Adipocyte (in vitro differentiated cells): ENCODE measurements around the gene HIVEP3.

Source experiments
- DNase-seq: peaks from one replicate; pipeline ENCODE4 v3.0.0-alpha.2; 2015; ENCODE audit warnings: low read depth
- H3K27me3 ChIP-seq: replicated peaks from 2 replicates; pipeline ENCODE4 v1.7.0; 2013; ENCODE audit warnings: mild to moderate bottlenecking, low read length, moderate library complexity; ENCODE audit not compliant: control insufficient read depth, insufficient read depth
- H3K36me3 ChIP-seq: 2 replicates; pipeline ENCODE4 v1.7.0; 2013; ENCODE audit warnings: low read length, mild to moderate bottlenecking, moderate library complexity; ENCODE audit not compliant: control insufficient read depth, insufficient read depth, severe bottlenecking
- H3K4me1 ChIP-seq: 2 replicates; pipeline ENCODE4 v1.7.0; 2013; ENCODE audit warnings: mild to moderate bottlenecking, low read length, moderate library complexity; ENCODE audit not compliant: control insufficient read depth, insufficient read depth
- H3K4me3 ChIP-seq: 2 replicates; pipeline ENCODE4 v1.7.0; 2013; ENCODE audit warnings: mild to moderate bottlenecking, low read length, moderate library complexity
- H3K9ac ChIP-seq: 2 replicates; pipeline ENCODE4 v1.7.0; 2013; ENCODE audit warnings: mild to moderate bottlenecking, low read length, moderate library complexity
- H3K9me3 ChIP-seq: 2 replicates; pipeline ENCODE4 v1.7.0; 2013; ENCODE audit warnings: mild to moderate bottlenecking, low read length, moderate library complexity; ENCODE audit not compliant: control insufficient read depth

HIVEP3 gene

DNA sequence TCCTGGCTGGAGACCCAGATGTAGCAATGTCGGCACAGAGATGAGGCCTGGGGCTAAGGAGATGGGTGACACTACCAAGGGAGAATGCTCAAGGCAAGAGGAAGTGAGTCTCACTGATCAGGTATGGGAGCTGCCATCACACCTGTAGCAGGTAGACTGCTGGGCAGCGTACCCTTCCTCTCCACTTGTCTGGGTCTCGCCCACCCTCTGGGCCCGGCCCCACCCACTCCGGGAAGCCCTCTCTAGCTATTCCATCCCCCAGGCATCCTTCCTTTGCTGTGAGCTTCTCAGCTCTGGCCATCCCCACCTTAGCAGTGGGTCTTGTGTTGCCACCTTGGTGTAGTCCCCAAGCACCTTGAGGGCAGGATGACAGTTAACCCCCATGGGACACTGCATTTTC is 346.5 kb downstream of the HIVEP3 start:
- Histone ChIP-seq H3K9ac (no peak overlapping the region), H3K4me3 (no peak overlapping the region), H3K27me3 (no peaks in the 10 kb centered on the region), H3K36me3 (no peaks in the 10 kb centered on the region), H3K9me3 (no peaks in the 10 kb centered on the region), H3K4me1 (peaks cover 22% of the 10 kb centered on the region)
- DNase-seq: no peak

DNA sequence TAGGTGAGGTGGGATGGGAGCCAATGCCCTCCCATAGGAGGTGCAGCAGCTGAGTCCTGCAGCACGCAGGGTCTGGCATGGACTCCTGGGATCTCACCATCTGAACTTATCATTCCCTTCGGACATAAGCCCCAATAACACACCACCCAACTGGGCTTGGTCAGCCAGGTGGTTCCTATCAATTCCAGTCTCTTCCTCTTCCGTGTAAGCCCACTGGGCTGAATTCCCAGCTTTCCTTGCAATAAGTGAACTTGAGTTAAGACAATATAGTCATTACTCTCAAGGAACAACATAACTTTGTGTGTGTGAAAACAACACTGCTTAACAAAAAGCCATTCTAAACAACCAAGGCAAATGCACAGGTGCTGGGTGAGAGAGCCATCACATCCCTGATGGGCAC is 347.7 kb downstream of the HIVEP3 start:
- H3K9me3 ChIP-seq: no peaks in the 10 kb centered on the region
- H3K36me3 ChIP-seq: no peaks in the 10 kb centered on the region
- H3K9ac ChIP-seq: no peak overlapping the region
- H3K4me1 ChIP-seq: peaks cover 19% of the 10 kb centered on the region
- H3K27me3 ChIP-seq: peaks cover 5% of the 10 kb centered on the region
- no peak for DNase-seq
- no peak overlapping the region for H3K4me3 ChIP-seq

DNA sequence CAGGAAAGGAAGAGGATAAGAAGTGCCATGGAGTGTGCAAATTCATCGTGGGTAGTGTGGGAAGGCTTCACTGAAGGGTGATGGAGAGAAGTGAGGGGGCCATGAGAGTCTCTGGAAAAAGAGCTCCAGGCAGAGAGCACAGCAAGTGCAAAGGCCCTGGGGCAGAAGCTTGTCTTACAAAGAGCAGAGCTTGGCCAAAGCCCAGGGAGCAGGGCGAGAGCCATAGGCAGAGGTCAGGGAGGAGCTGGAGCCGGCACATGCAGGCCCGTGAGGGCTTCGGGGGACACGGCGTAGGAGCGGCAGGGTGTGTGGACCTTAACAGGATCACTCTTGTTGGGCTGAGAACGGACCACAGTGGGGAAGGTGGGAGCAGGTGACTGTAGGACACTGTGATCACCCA is 350.5 kb downstream of the HIVEP3 start:
- peaks cover 5% of the 10 kb centered on the region for H3K4me1 ChIP-seq

DNA sequence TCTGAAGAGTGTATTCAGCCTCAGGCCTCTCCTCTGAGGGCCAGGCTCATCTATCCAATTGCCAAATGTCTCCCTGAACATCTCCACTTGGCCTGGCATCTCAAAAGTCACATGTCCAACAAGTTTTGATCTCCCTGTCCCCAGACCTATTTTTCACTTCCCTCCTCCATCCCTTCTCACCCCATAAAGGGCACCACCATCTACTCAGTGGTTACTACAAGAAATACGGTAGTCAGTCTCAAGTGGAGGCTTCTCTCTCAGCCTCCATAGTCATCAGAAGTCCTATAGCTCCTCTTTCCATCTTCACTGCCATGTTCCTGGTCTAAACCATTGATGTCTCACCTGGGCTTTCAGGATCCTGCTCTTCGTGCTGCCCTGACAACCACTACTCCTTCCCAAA is 351.8 kb downstream of the HIVEP3 start:
- H3K4me1 ChIP-seq: no peaks in the 10 kb centered on the region
- H3K27me3 ChIP-seq: peaks cover 5% of the 10 kb centered on the region
- H3K4me3 ChIP-seq: no peak overlapping the region

More for the DNA sequence above, 350.5 kb downstream of the HIVEP3 start:
- Histone ChIP-seq H3K9me3 (no peaks in the 10 kb centered on the region), H3K36me3 (no peaks in the 10 kb centered on the region), H3K27me3 (peaks cover 5% of the 10 kb centered on the region), H3K9ac (no peak overlapping the region), H3K4me3 (no peak overlapping the region)
- no peak for DNase-seq

DNA sequence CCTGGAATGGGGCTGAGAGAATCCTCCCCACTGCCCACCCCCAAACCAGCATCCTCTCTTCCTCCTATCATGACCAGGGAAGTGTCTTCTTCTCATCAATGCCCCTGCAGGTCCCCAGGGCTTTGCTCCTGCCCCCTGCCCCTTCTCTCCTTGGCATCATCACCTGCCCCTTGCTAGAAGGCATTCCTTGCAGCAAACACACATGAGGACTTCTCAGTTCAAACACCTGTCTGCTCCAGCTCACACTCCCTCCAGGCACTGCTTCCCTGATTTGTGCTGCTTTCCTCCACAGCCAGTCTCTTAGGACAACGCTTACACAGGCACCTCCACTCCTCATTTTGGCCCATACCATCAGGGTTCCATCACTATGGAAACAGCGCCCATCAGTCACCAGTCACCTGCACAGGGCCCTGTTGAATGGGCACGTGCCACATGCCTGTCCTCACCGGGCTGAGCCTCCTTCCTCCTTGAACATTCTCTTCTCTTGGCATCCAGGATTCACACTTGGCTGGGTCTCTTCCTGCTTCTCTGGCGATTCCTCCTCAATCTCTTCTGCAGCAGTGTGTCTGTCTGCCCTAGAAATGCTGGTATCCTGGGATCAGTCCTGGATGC is 352.3 kb downstream of the HIVEP3 start:
- Histone ChIP-seq H3K9me3 (no peaks in the 10 kb centered on the region), H3K9ac (no peak overlapping the region), H3K27me3 (peaks cover 5% of the 10 kb centered on the region), H3K4me1 (no peaks in the 10 kb centered on the region), H3K36me3 (no peaks in the 10 kb centered on the region), H3K4me3 (no peak overlapping the region)
- DNase-seq: no peak

More for the DNA sequence above, 351.8 kb downstream of the HIVEP3 start:
- DNase-seq: no peak
- H3K9ac ChIP-seq: no peak overlapping the region
- no peaks in the 10 kb centered on the region for H3K36me3 ChIP-seq
- no peaks in the 10 kb centered on the region for H3K9me3 ChIP-seq

DNA sequence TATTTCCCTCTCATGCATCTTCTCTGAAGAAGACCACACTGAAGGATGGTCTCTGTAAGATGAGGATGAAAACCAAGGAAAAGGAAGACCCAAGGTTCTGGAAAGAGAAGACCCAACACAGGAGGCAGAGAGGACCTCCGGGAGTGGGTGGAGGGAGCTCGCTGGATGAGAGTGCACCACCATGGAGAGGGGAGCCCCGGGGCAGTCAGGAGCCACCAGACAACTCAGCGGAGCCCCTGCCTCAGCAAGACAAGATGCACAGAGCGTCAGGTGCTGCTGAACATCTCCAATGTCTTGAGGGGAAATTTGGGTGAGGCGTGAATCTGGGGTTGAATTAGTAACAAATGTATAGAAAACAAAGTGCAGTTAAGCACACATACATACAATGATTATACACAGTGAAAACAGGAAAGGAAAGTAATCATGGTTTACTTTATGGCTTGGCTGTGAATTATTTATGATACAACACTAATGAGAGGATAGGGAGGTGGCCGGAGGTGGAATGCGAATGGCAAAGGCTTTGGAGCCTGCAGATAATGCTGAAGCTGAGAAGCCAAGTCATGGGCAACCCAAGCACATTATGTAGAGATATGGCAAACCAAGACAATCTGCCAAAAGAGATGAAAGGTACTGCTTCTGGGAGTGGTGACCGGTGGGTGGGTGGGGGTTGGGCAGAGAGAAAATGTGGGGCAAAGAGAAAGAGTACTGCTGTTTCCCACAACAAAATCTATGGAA is 353.8 kb downstream of the HIVEP3 start:
- Histone ChIP-seq H3K4me1 (no peaks in the 10 kb centered on the region), H3K27me3 (peaks cover 5% of the 10 kb centered on the region), H3K36me3 (no peaks in the 10 kb centered on the region), H3K9ac (no peak overlapping the region), H3K9me3 (no peaks in the 10 kb centered on the region), H3K4me3 (no peak overlapping the region)
- DNase-seq: no peak

DNA sequence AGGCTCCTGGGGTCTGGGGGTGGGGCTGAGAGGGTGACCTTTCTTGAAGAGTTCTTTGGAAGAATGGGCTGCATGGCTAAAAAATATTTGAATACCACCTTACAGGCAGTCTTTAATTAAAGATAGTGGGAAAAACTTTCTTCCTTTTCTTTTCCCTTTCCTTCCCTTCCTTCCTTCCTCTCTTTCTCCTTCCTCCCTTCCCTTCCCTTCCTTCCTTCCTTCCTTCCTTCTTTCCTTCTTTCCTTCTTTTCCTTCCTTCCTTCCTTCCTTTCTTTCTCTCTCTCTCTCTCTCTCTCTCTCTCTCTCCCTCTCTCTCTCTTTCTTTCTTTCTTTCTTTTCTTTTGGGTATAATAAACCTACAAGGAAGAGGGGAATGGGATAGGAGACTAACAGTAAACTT is 356.4 kb downstream of the HIVEP3 start:
- H3K9me3 ChIP-seq: no peaks in the 10 kb centered on the region
- H3K9ac ChIP-seq: no peak overlapping the region
- no peaks in the 10 kb centered on the region for H3K36me3 ChIP-seq
- peaks cover 5% of the 10 kb centered on the region for H3K27me3 ChIP-seq
- no peak overlapping the region for H3K4me3 ChIP-seq
- H3K4me1 ChIP-seq: no peaks in the 10 kb centered on the region
- DNase-seq: no peak

DNA sequence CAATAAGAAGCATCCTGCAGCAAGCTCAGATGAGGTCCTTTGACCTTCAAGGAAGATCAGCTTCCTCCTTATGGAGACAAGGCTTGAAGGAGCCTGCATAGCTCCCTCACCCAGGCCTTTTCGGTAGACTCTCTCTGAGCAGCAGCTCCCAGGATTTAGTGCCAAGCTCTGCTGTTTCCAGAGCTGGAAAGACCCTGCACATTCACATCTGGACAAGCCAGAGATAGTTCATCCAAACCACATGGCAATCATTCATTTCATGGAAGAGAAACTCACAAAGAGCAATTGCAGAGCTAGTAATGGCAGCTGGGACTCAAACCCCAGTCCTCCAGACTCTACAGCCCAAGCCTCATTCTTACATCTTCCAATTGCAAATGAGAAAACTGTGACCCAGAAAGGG is 357.8 kb downstream of the HIVEP3 start:
- Histone ChIP-seq H3K4me3 (no peak overlapping the region), H3K9ac (no peak overlapping the region), H3K9me3 (peaks cover 6% of the 10 kb centered on the region), H3K4me1 (no peaks in the 10 kb centered on the region), H3K27me3 (no peaks in the 10 kb centered on the region), H3K36me3 (peaks cover 3% of the 10 kb centered on the region)
- DNase-seq: no peak

DNA sequence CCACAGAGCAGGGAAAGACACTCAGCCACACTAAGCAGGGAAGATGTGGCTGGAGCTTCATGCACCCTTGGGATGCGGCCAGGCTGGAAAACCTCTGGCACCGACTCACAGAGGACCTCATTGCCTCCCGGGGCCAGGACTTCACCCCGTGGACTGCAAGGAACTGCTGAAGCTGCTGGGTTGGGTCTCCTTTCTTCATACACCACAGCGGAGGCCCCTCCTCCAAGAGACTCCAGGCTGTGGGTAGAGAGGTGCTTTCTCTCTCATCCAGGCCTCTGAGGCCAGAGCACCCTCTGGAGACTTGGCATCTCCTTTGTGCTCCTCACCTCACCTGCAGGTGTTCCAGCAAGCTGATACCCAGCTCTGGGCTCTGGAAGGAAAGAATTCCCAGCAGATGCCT is 358.2 kb downstream of the HIVEP3 start:
- Histone ChIP-seq H3K4me3 (no peak overlapping the region), H3K9me3 (peaks cover 6% of the 10 kb centered on the region)
- no peak for DNase-seq

DNA sequence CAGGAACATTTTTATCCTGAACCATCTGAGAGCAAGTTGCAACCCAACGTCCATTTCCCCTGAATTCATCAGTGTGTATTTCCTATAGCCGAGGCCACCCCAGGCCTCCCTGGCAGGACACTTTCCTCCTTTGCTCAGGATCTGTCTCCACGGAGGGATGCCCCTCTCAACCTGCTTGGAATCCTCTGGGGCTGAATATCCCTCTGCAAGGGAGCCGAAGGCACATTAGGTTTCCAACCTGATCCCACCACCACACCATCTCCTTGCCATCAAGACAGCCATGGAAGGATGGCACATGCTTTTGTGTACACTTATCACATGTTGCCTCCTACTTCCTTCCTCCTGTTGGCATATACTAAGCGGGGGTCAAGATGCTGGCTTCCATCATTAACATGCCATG is 359.4 kb downstream of the HIVEP3 start:
- H3K4me1 ChIP-seq: no peaks in the 10 kb centered on the region
- peaks cover 6% of the 10 kb centered on the region for H3K9me3 ChIP-seq
- H3K27me3 ChIP-seq: no peaks in the 10 kb centered on the region
- H3K4me3 ChIP-seq: no peak overlapping the region
- H3K36me3 ChIP-seq: peaks cover 3% of the 10 kb centered on the region
- H3K9ac ChIP-seq: no peak overlapping the region
- no peak for DNase-seq

More for the DNA sequence above, 358.2 kb downstream of the HIVEP3 start:
- Histone ChIP-seq H3K27me3 (no peaks in the 10 kb centered on the region), H3K9ac (no peak overlapping the region), H3K36me3 (peaks cover 3% of the 10 kb centered on the region), H3K4me1 (no peaks in the 10 kb centered on the region)

DNA sequence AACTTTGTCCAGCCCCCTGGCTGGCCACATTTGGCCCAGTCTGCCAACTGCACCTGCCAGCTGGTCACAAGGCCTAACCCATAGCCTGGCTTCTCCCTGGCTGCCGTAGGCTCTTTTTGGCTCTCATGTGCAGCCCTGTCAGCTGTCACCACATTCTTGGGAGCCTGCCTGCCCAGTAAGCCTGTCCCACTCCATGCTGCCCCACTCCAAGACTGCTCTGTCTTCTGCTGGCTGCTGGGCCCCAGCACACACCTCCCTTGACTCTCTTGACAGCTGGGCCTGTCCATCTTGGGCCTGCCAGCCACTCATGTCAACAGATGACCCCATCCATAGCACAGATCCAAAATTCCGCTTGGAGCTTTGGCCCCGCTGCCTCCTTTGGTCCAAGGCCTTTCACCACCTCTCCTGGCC is 360.0 kb downstream of the HIVEP3 start:
- DNase-seq: no peak
- Histone ChIP-seq H3K27me3 (no peaks in the 10 kb centered on the region), H3K9ac (no peak overlapping the region), H3K4me1 (no peaks in the 10 kb centered on the region), H3K36me3 (peaks cover 3% of the 10 kb centered on the region), H3K4me3 (no peak overlapping the region), H3K9me3 (peaks cover 6% of the 10 kb centered on the region)
